ENCODE measurements around the gene ERGIC3.

Gene ERGIC3

GRCh38 chr20:35575958-35576357 is 34.1 kb downstream of the ERGIC3 start:
- TF ChIP-seq ZFX (IDR thresholded peaks at IDR 0.05; ENCODE audit: borderline replicate concordance) (no peak), CTCF (IDR thresholded peaks at IDR 0.05) (no peak)
- no peak overlapping the region for H3K27ac ChIP-seq

DNA sequence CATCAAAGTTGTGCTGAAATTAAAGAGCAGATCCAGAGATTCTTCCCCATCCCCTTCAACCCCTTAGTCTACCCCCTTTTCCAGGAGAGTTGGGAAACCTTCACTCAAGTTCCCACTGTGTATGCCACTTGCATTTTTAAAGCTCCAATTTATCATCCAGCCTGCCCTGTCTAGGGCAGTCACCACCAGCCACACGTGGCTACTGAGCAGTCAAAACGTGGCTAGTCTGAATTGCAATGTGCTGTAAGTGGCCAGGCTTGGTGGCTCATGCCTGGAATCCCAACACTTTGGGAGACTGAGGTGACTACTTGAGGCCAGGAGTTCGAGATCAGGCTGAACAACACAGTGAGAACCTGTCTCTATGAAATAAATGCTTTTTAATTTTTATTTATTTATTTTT is 34.9 kb downstream of the ERGIC3 start:
- no peak overlapping the region for H3K27ac ChIP-seq
- TF ChIP-seq ZFX (IDR thresholded peaks at IDR 0.05; ENCODE audit: borderline replicate concordance): no peak
- TF ChIP-seq CTCF (IDR thresholded peaks at IDR 0.05): no peak

DNA sequence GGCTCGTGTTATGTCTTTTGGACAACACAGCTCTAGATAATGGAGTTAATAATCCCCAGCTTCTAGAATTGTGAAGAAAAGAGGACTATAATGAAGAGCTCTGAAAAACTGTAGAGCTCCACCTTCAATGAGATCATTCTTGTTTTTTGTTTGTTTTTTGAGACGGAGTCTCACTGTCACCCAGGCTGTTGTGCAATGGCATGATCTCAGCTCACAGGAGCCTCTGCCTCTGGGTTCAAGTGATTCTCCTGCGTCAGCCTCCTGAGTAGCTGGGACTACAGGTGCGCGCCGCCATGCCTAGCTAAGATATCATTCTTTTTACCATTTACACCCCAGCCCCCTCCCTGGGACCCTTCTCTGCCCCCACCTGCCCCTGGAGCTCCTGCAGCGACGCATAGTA is 36.6 kb downstream of the ERGIC3 start:
- TF ChIP-seq ZFX (IDR thresholded peaks at IDR 0.05; ENCODE audit: borderline replicate concordance) (no peak), CTCF (IDR thresholded peaks at IDR 0.05) (no peak)
- H3K27ac ChIP-seq: no peak overlapping the region

GRCh38 chr20:35579196-35579595 is 37.3 kb downstream of the ERGIC3 start:
- no peak overlapping the region for H3K27ac ChIP-seq
- TF ChIP-seq ZFX (IDR thresholded peaks at IDR 0.05; ENCODE audit: borderline replicate concordance) (no peak), CTCF (IDR thresholded peaks at IDR 0.05) (no peak)

- no peak for TF ChIP-seq ZFX (IDR thresholded peaks at IDR 0.05; ENCODE audit: borderline replicate concordance)
- no peak for TF ChIP-seq CTCF (IDR thresholded peaks at IDR 0.05)
- H3K27ac ChIP-seq: no peak overlapping the region
Measured at GRCh38 chr20:35582131-35582530, 40.3 kb downstream of the ERGIC3 start.

- no peak for TF ChIP-seq ZFX (IDR thresholded peaks at IDR 0.05; ENCODE audit: borderline replicate concordance)
- no peak for TF ChIP-seq CTCF (IDR thresholded peaks at IDR 0.05)
- no peak overlapping the region for H3K27ac ChIP-seq
Measured at GRCh38 chr20:35582741-35583404, 41.0 kb downstream of the ERGIC3 start.

GRCh38 chr20:35583636-35584560 is 42.0 kb downstream of the ERGIC3 start:
- H3K27ac ChIP-seq: no peak overlapping the region
- no peak for TF ChIP-seq ZFX (IDR thresholded peaks at IDR 0.05; ENCODE audit: borderline replicate concordance)
- TF ChIP-seq CTCF (IDR thresholded peaks at IDR 0.05): no peak
